Measurements from ENCODE around the gene BANF2. TPM values are rescaled to one million over a fixed set of nuclear protein-coding genes. Genes with fewer than 3 reads are reported as not detected.

Gene BANF2
- total and polyA plus RNA-seq, 2 of the 8 experiments (the other 6 are each of a cell fraction or from before 2014, with no cell fraction given): not detected

- TF ChIP-seq CHD7 (IDR thresholded peaks at IDR 0.05; ENCODE audit: insufficient replicate concordance, low read length) (no peak), SP4 (IDR thresholded peaks at IDR 0.05; ENCODE audit: low read length) (no peak), RAD21 (IDR thresholded peaks at IDR 0.05 in 1 of 2, conservative IDR thresholded peaks at IDR 0.05 in 1 of 2; ENCODE audit: low read depth in 2 of 2, low read length in 2 of 2) (no peak), JUN (IDR thresholded peaks at IDR 0.05; ENCODE audit: low read depth, low read length) (no peak), SAP30 (IDR thresholded peaks at IDR 0.05; ENCODE audit: insufficient read depth, insufficient replicate concordance, low read length) (no peak), KDM4A (IDR thresholded peaks at IDR 0.05; ENCODE audit: low read depth, low read length, severe bottlenecking) (no peak), MAX (IDR thresholded peaks at IDR 0.05) (no peak), HDAC6 (IDR thresholded peaks at IDR 0.05; ENCODE audit: low read depth, low read length) (no peak), CREB1 (IDR thresholded peaks at IDR 0.05) (no peak)
Measured at GRCh38 chr20:17735206-17735804, 35.5 kb downstream of the BANF2 start (continued).
